Calu3 (cell line): Measurements from ENCODE around the gene TM9SF4. TPM values are rescaled to one million over a fixed set of nuclear protein-coding genes. Genes with fewer than 3 reads are reported as not detected.

ENCODE experiments used
- BruUV-seq: library from RNA; stranded (reverse); fragments of 400-500 nt; replicated peaks from 2 replicates; lab custom pipeline; 2021; lab: Mats Ljungman, UMichigan
- CTCF ChIA-PET: fragments of 300-600 bp; sonication (Branson Sonifier 250); formaldehyde crosslinking; loops from one replicate; lab custom pipeline; 2022; ENCODE audit warnings: antibody characterized with exemption; lab: Charles Lee
- DNase-seq: peaks from one replicate; pipeline ENCODE4 v3.0.0; 2022
- H3K27ac Mint-ChIP-seq: one replicate; pipeline ENCODE4 v1.8.0; 2022; ENCODE audit warnings: mixed read lengths; ENCODE audit not compliant: unreplicated experiment
- H3K27me3 Mint-ChIP-seq: one replicate; pipeline ENCODE4 v1.8.0; 2022; ENCODE audit warnings: mixed read lengths; ENCODE audit not compliant: unreplicated experiment
- H3K36me3 Mint-ChIP-seq: one replicate; pipeline ENCODE4 v1.8.0; 2022; ENCODE audit warnings: mild to moderate bottlenecking, moderate library complexity, mixed read lengths; ENCODE audit not compliant: insufficient read depth, unreplicated experiment
- H3K4me1 Mint-ChIP-seq: one replicate; pipeline ENCODE4 v1.8.0; 2022; ENCODE audit warnings: mild to moderate bottlenecking, low read depth, mixed read lengths; ENCODE audit not compliant: unreplicated experiment
- H3K4me3 Mint-ChIP-seq: one replicate; pipeline ENCODE4 v1.8.0; 2022; ENCODE audit warnings: mild to moderate bottlenecking, low read depth, moderate library complexity, mixed read lengths; ENCODE audit not compliant: unreplicated experiment
- H3K9me3 Mint-ChIP-seq: one replicate; pipeline ENCODE4 v1.8.0; 2022; ENCODE audit warnings: low read depth, mixed read lengths; ENCODE audit not compliant: unreplicated experiment
- CTCF ChIP-seq: fragments of 200-600 bp; IDR thresholded peaks from one replicate; pipeline ENCODE4 v1.8.0; 2022; ENCODE audit warnings: antibody characterized with exemption; ENCODE audit not compliant: unreplicated experiment
- intact Hi-C: fragments of 100-400 bp; cut with micrococcal nuclease; formaldehyde crosslinking; loops from one replicate; pipeline ENCODE4 v1.10.0; 2022; ENCODE audit not compliant: unreplicated experiment
- total RNA-seq: library from RNA; stranded (reverse); gene quantifications from 2 replicates; pipeline ENCODE4 v1.2.3, GENCODE V29; 2022

TM9SF4 gene
- total RNA-seq, 1 experiment from 2014 or later, result 95.3 TPM

DNA sequence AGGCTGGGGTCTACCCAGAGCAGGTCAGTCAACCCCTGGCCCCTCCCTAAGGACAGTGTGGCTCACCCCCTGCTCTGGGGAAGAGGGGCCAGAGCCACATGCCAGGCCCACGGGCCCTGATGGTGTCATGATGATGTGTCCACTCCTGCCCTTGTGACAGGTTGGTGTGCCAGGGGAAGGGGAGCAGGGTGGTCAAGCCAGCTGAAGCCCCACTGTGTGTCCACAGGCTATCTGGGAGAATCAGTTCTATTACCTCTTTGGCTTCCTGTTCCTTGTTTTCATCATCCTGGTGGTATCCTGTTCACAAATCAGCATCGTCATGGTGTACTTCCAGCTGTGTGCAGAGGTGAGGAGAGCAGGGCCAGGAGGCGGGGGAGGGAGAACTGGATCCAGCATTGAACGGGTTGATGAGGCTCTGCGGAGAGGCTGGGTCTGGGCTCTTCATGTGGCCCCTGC is 50.3 kb downstream of the TM9SF4 start:
- TF ChIP-seq CTCF, result no peak
- CTCF ChIA-PET, result interaction anchor here (0.6 kb wide), 1 partner anchor 9 kb away, joined by 4 read pairs; no protein-coding TSS in a partner anchor
- BruUV-seq, result no TSS peak
- H3K36me3 Mint-ChIP-seq, result peaks cover 56% of the 10 kb centered on the region
- no peaks in the 10 kb centered on the region for H3K9me3 Mint-ChIP-seq
- H3K27ac Mint-ChIP-seq, result no peak overlapping the region
- no peak overlapping the region for H3K4me3 Mint-ChIP-seq
- no peaks in the 10 kb centered on the region for H3K27me3 Mint-ChIP-seq
- peaks cover 11% of the 10 kb centered on the region for H3K4me1 Mint-ChIP-seq
- no peak for DNase-seq
- intact Hi-C loops, result no loop called here

DNA sequence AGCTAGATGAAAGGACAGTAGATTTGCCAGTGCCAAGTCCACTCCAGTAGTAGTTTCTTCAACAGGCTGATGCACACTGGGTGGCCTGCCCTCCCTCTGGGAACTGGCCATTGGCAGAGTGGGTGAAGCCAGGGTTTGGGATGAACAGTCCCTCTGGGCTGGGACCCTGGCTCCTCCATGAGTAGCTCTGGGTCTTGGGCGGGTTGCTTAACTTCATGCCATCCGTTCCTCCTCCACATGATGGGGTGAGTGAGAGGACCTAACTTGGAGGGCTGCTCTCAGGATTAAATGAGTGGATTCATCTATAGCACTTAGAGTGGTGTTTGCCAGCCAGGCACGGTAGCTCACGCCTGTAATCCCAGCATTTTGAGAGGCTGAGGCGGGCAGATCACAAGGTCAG is 50.8 kb downstream of the TM9SF4 start:
- Mint-ChIP-seq H3K9me3 (no peaks in the 10 kb centered on the region), H3K27ac (no peak overlapping the region), H3K36me3 (peaks cover 56% of the 10 kb centered on the region), H3K4me1 (peaks cover 6% of the 10 kb centered on the region), H3K27me3 (no peaks in the 10 kb centered on the region), H3K4me3 (no peak overlapping the region)
- no TSS peak for BruUV-seq
- TF ChIP-seq CTCF, result no peak
- CTCF ChIA-PET, result interaction anchor here (0.6 kb wide), 3 partner anchors 9 to 287 kb away, joined by 4 to 5 read pairs (median 4); no protein-coding TSS in a partner anchor
- intact Hi-C loops, result no loop called here
- DNase-seq, result no peak

GRCh38 chr20:32162351-32162750 is 52.8 kb downstream of the TM9SF4 start:
- Mint-ChIP-seq H3K4me1 (no peaks in the 10 kb centered on the region), H3K4me3 (no peak overlapping the region), H3K27ac (no peak overlapping the region), H3K36me3 (peaks cover 64% of the 10 kb centered on the region), H3K9me3 (no peaks in the 10 kb centered on the region), H3K27me3 (no peaks in the 10 kb centered on the region)
- intact Hi-C loops, result no loop called here
- CTCF ChIA-PET, result interaction anchor here (0.7 kb wide), 1 partner anchor 176 kb away, joined by 3 read pairs; no protein-coding TSS in a partner anchor
- no peak for DNase-seq
- no TSS peak for BruUV-seq
- TF ChIP-seq CTCF, result no peak

GRCh38 chr20:32163951-32164350 is 54.4 kb downstream of the TM9SF4 start:
- H3K9me3 Mint-ChIP-seq, result no peaks in the 10 kb centered on the region
- DNase-seq, result no peak
- peaks cover 53% of the 10 kb centered on the region for H3K36me3 Mint-ChIP-seq
- H3K27ac Mint-ChIP-seq, result no peak overlapping the region
- TF ChIP-seq CTCF, result no peak
- intact Hi-C loops, result no loop called here
- no peaks in the 10 kb centered on the region for H3K27me3 Mint-ChIP-seq
- CTCF ChIA-PET, result no interaction called here
- no peak overlapping the region for H3K4me3 Mint-ChIP-seq
- no peaks in the 10 kb centered on the region for H3K4me1 Mint-ChIP-seq
- no TSS peak for BruUV-seq
